ENCODE results near the gene ANK3. TPM values are rescaled to one million over a fixed set of nuclear protein-coding genes. Genes with fewer than 3 reads are reported as not detected.
A peak's percentile ranks its signal among the peaks of the same experiment; 100 is the strongest.

ANK3 gene
- total and polyA plus RNA-seq, 2 experiments from 2014 or later = 44.9 to 95.8 TPM

DNA sequence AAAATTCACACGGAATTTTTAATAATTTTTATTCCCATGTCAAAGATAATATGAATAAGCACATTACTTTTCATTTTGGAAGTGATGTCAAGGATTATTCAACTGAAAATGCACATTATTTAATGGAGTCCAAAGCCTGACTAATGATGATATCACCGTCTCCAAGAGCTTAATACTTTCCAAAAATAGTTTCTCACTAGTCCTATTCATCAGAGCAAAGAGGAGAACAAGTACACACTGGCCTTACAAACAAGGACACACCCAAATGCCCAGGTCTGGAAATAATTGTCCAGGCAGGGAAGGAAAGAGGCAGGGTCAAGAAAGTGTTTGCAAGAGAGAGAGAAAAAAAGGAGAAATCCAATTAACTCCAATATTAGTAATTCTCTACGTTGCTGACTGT is 266.5 kb downstream of the ANK3 start:
- DNase-seq (ENCODE audit: low read depth in 1 of 2, low spot score in 1 of 2) = peak in 1 of 2 donors; percentile 17
- no peaks in the 10 kb centered on the region for H3K36me3 ChIP-seq
- no peaks in the 10 kb centered on the region for H3K27me3 ChIP-seq
- no peaks in the 10 kb centered on the region for H3K9me3 ChIP-seq (ENCODE audit: low read depth)
- H3K4me3 ChIP-seq = no peak overlapping the region
- no peaks in the 10 kb centered on the region for H3K4me1 ChIP-seq (ENCODE audit: low read depth)
- H3K27ac ChIP-seq = no peak overlapping the region
- TF ChIP-seq, protein P1, sequence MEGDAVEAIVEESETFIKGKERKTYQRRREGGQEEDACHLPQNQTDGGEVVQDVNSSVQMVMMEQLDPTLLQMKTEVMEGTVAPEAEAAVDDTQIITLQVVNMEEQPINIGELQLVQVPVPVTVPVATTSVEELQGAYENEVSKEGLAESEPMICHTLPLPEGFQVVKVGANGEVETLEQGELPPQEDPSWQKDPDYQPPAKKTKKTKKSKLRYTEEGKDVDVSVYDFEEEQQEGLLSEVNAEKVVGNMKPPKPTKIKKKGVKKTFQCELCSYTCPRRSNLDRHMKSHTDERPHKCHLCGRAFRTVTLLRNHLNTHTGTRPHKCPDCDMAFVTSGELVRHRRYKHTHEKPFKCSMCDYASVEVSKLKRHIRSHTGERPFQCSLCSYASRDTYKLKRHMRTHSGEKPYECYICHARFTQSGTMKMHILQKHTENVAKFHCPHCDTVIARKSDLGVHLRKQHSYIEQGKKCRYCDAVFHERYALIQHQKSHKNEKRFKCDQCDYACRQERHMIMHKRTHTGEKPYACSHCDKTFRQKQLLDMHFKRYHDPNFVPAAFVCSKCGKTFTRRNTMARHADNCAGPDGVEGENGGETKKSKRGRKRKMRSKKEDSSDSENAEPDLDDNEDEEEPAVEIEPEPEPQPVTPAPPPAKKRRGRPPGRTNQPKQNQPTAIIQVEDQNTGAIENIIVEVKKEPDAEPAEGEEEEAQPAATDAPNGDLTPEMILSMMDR (IDR thresholded peaks at IDR 0.05; ENCODE audit: low read depth, low read length) = no peak

DNA sequence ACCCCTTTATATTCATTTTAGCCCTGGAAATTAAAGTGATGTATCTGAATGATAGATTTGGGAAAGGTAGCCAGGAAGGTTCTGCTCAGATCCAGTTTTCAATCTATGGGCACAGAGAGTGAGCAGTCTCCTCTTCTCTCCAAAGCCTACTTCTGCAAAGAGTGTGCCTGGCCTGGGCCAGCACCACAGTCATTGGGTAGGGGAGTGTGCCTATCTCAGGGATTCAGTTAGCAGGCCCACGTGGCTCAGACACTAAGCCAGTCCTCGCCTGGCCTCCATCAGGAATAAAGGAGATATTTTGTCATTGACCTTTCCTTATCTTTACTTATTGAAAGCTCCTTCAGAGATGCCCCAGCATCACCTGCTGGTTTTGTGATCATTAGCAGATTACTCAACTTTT is 267.5 kb downstream of the ANK3 start:
- H3K9me3 ChIP-seq (ENCODE audit: low read depth) = no peaks in the 10 kb centered on the region

DNA sequence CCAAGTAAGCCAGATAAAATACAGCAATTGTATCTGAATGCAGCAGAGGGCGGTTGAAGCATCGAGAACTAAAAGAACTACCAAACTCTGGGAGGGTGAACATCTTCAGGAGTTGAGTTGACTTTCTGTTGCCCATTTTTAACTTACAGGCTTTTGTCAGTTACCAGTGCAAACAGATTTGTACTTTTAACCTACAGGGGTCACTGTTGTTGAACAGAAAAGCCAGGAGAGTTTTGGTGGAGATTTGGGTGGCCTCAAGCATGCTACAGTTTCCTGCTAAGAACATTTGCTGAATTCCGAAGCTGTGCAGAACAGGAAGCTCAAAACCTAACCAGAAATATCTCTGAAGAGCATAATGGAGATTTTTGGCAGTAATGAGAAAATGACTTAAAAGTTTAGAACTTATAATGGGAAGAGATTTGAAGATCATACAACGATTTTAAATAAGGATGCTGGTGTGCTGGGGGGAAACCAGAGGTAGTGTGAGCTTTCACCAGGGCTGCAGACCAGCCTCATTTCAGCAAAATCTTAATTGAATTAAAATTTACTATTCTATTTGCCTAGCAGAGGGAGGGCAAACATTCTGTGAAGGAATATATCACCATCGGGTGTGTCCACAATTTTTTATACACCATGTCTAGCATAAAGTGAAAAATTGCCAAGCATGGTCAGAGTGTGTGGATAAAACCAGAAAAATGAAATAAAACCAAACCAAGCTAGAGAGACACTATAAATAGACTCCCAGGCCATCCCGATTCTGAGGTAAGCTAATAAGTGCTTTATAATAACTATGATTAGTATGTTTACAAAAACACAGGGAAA is 274.7 kb downstream of the ANK3 start:
- TF ChIP-seq, protein P1 (IDR thresholded peaks at IDR 0.05; ENCODE audit: low read depth, low read length) = peak; percentile 68
- Histone ChIP-seq H3K27ac (no peak overlapping the region), H3K9me3 (ENCODE audit: low read depth) (no peaks in the 10 kb centered on the region), H3K4me1 (ENCODE audit: low read depth) (no peaks in the 10 kb centered on the region), H3K36me3 (peaks cover 3% of the 10 kb centered on the region), H3K4me3 (no peak overlapping the region), H3K27me3 (no peaks in the 10 kb centered on the region)
- peak; percentile 72 to 91 for DNase-seq (ENCODE audit: low read depth in 1 of 2, low spot score in 1 of 2)

More for the DNA sequence above, 267.5 kb downstream of the ANK3 start:
- H3K4me3 ChIP-seq = no peak overlapping the region
- TF ChIP-seq, protein P1 (IDR thresholded peaks at IDR 0.05; ENCODE audit: low read depth, low read length) = no peak
- H3K27ac ChIP-seq = no peak overlapping the region
- DNase-seq (ENCODE audit: low read depth in 1 of 2, low spot score in 1 of 2) = no peak
- H3K36me3 ChIP-seq = no peaks in the 10 kb centered on the region
- H3K4me1 ChIP-seq (ENCODE audit: low read depth) = no peaks in the 10 kb centered on the region
- no peaks in the 10 kb centered on the region for H3K27me3 ChIP-seq

DNA sequence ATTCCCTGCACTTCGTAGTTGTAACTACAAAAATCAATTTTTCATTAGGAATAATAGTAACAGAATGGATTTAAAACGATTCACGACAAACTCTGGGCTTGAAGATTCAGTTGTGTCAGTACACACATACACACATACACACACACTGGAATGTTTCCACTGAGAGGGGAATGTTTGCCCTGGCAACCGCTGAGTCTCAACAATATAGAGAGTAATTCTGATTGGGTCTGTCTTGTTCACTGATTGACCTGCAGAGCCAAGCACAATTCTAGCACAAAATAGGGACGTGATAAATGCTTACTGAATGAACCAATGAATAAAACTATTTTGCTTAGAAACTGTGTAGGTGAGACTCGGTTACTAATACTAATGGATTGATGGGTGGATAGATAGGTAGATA is 278.9 kb downstream of the ANK3 start:
- DNase-seq (ENCODE audit: low read depth in 1 of 2, low spot score in 1 of 2) = no peak
- no peak overlapping the region for H3K4me3 ChIP-seq
- no peaks in the 10 kb centered on the region for H3K9me3 ChIP-seq (ENCODE audit: low read depth)
- H3K27ac ChIP-seq = no peak overlapping the region
- H3K27me3 ChIP-seq = no peaks in the 10 kb centered on the region
- peaks cover 5% of the 10 kb centered on the region for H3K36me3 ChIP-seq
- TF ChIP-seq, protein P1 (IDR thresholded peaks at IDR 0.05; ENCODE audit: low read depth, low read length) = no peak
- H3K4me1 ChIP-seq (ENCODE audit: low read depth) = no peaks in the 10 kb centered on the region

DNA sequence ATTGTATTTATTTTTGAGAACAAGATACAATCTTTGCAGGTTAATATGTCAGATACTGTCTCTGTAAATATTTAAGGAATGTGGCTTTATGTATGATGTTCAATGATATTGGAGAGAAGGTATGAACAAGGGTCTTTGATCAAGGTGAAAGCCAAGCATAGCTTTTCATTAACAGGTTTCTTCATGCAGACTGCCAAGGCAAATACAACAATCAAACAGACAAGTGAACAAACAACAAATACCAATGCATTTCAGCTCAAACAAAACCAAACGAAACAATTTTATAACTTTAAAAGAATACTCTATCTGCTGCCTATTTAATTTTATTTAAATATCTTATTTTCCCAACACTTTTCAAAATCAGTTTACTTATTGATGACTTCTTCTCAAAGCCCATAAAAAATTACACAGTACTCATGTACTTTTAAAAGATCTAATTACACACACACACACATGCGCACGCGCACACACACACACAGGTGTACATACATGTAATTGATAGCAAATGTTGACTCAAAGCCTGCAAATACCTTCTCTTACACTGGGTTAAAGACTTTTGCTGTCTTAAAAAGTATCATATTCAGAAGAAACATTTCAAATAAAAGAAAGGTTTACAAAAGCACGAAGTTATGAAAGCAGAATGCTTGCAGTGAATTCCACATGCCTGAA is 282.2 kb downstream of the ANK3 start:
- H3K4me1 ChIP-seq (ENCODE audit: low read depth) = no peaks in the 10 kb centered on the region
- TF ChIP-seq, protein P1 (IDR thresholded peaks at IDR 0.05; ENCODE audit: low read depth, low read length) = no peak
- DNase-seq (ENCODE audit: low read depth in 1 of 2, low spot score in 1 of 2) = no peak
- H3K4me3 ChIP-seq = no peak overlapping the region
- H3K27ac ChIP-seq = no peak overlapping the region
- peaks cover 9% of the 10 kb centered on the region for H3K36me3 ChIP-seq
- H3K27me3 ChIP-seq = no peaks in the 10 kb centered on the region
- H3K9me3 ChIP-seq (ENCODE audit: low read depth) = no peaks in the 10 kb centered on the region

All from cardiac muscle cell (in vitro differentiated cells and primary cell).